ENCODE results near the gene CD27.

GRCh38 chr12:6465467-6466183 is 20.9 kb downstream of the CD27 start:
- TF ChIP-seq CTCF (IDR thresholded peaks at IDR 0.05; ENCODE audit: low read depth, low read length), result peak; percentile 82
- TF ChIP-seq EZH2phosphoT487 (IDR thresholded peaks at IDR 0.05; ENCODE audit: low read depth), result no peak
